Calu3 (cell line): ENCODE measurements around the gene GCNA. TPM values are rescaled to one million over a fixed set of nuclear protein-coding genes. Genes with fewer than 3 reads are reported as not detected.

Source experiments
- BruUV-seq: library from RNA; stranded (reverse); fragments of 400-500 nt; replicated peaks from 2 replicates; lab custom pipeline; 2021; lab: Mats Ljungman, UMichigan
- CTCF ChIA-PET: fragments of 300-600 bp; sonication (Branson Sonifier 250); formaldehyde crosslinking; loops from one replicate; lab custom pipeline; 2022; ENCODE audit warnings: antibody characterized with exemption; lab: Charles Lee
- DNase-seq: peaks from one replicate; pipeline ENCODE4 v3.0.0; 2022
- H3K27ac Mint-ChIP-seq: one replicate; pipeline ENCODE4 v1.8.0; 2022; ENCODE audit warnings: mixed read lengths; ENCODE audit not compliant: unreplicated experiment
- H3K27me3 Mint-ChIP-seq: one replicate; pipeline ENCODE4 v1.8.0; 2022; ENCODE audit warnings: mixed read lengths; ENCODE audit not compliant: unreplicated experiment
- H3K36me3 Mint-ChIP-seq: one replicate; pipeline ENCODE4 v1.8.0; 2022; ENCODE audit warnings: mild to moderate bottlenecking, moderate library complexity, mixed read lengths; ENCODE audit not compliant: insufficient read depth, unreplicated experiment
- H3K4me1 Mint-ChIP-seq: one replicate; pipeline ENCODE4 v1.8.0; 2022; ENCODE audit warnings: mild to moderate bottlenecking, low read depth, mixed read lengths; ENCODE audit not compliant: unreplicated experiment
- H3K4me3 Mint-ChIP-seq: one replicate; pipeline ENCODE4 v1.8.0; 2022; ENCODE audit warnings: mild to moderate bottlenecking, low read depth, moderate library complexity, mixed read lengths; ENCODE audit not compliant: unreplicated experiment
- H3K9me3 Mint-ChIP-seq: one replicate; pipeline ENCODE4 v1.8.0; 2022; ENCODE audit warnings: low read depth, mixed read lengths; ENCODE audit not compliant: unreplicated experiment
- intact Hi-C: fragments of 100-400 bp; cut with micrococcal nuclease; formaldehyde crosslinking; loops from one replicate; pipeline ENCODE4 v1.10.0; 2022; ENCODE audit not compliant: unreplicated experiment
- total RNA-seq: library from RNA; stranded (reverse); gene quantifications from 2 replicates; pipeline ENCODE4 v1.2.3, GENCODE V29; 2022
- TF ChIP-seq, protein P1 (sequence below): fragments of 200-600 bp; IDR thresholded peaks from one replicate; pipeline ENCODE4 v1.8.0; 2022; ENCODE audit warnings: antibody characterized with exemption; ENCODE audit not compliant: unreplicated experiment

The GCNA gene
- total RNA-seq, 1 experiment from 2014 or later, result 8.1 TPM

GRCh38 chrX:71533516-71533850 lies 44.8 kb upstream of the GCNA start:
- peaks cover 19% of the 10 kb centered on the region for H3K4me1 Mint-ChIP-seq
- H3K9me3 Mint-ChIP-seq, result no peaks in the 10 kb centered on the region
- H3K27me3 Mint-ChIP-seq, result no peaks in the 10 kb centered on the region
- BruUV-seq, result no TSS peak
- CTCF ChIA-PET, result interaction anchor here (0.6 to 2.5 kb wide), 2 partner anchors 10 to 434 kb away, joined by 3 to 13 read pairs; no protein-coding TSS in a partner anchor
- H3K36me3 Mint-ChIP-seq, result peaks cover 59% of the 10 kb centered on the region
- peak overlapping the region; percentile 98 for H3K27ac Mint-ChIP-seq
- no peak for DNase-seq
- intact Hi-C loops, result loop anchor here (5.0 to 10.0 kb wide), 2 partner anchors 41 to 89 kb away; no protein-coding TSS in a partner anchor
- peak overlapping the region; percentile 94 for H3K4me3 Mint-ChIP-seq
- TF ChIP-seq, protein P1, sequence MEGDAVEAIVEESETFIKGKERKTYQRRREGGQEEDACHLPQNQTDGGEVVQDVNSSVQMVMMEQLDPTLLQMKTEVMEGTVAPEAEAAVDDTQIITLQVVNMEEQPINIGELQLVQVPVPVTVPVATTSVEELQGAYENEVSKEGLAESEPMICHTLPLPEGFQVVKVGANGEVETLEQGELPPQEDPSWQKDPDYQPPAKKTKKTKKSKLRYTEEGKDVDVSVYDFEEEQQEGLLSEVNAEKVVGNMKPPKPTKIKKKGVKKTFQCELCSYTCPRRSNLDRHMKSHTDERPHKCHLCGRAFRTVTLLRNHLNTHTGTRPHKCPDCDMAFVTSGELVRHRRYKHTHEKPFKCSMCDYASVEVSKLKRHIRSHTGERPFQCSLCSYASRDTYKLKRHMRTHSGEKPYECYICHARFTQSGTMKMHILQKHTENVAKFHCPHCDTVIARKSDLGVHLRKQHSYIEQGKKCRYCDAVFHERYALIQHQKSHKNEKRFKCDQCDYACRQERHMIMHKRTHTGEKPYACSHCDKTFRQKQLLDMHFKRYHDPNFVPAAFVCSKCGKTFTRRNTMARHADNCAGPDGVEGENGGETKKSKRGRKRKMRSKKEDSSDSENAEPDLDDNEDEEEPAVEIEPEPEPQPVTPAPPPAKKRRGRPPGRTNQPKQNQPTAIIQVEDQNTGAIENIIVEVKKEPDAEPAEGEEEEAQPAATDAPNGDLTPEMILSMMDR, result no peak

DNA sequence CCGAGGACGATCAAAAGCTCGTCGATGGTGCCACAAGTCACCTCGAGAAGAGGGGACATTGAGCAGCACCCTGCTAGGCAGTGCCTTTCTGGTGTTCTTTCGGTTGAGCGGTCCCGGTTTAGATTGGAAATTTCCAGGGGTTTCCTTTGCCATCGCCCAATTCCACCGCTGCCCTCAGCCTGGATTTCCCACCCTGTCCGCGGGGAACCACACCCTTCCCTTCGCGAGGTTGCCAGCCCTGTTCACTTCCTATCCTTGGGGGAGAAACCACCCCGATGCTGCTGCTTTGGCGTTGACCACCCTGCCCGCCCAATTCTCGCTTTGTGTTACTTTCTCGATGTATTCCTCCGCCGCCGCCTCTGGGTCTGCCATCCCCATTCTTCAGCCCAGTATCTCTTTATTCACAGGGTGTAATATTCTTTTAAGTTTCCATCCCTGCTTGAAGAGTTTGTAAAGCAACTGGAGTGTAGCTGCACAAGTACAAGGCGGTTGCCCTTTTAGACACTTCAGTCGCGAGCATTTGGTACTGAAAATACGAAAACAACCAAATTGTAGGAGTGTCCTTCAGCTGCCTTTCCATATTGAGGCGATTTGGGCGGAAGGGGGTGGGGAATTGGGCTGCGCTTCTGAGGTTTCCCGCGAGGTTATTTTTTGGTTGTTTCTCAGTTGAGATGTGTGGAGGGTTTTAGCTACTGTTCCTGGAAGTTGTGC lies 44.2 kb upstream of the GCNA start:
- peak; percentile 29 for DNase-seq
- peaks cover 61% of the 10 kb centered on the region for H3K36me3 Mint-ChIP-seq
- CTCF ChIA-PET, result interaction anchor here (0.6 to 2.5 kb wide), 2 partner anchors 10 to 434 kb away, joined by 3 to 13 read pairs; no protein-coding TSS in a partner anchor
- no peaks in the 10 kb centered on the region for H3K27me3 Mint-ChIP-seq
- peaks cover 19% of the 10 kb centered on the region for H3K4me1 Mint-ChIP-seq
- peak overlapping the region; percentile 98 for H3K27ac Mint-ChIP-seq
- BruUV-seq, result no TSS peak
- intact Hi-C loops, result loop anchor here (5.0 to 10.0 kb wide), 2 partner anchors 42 to 89 kb away; no protein-coding TSS in a partner anchor
- no peaks in the 10 kb centered on the region for H3K9me3 Mint-ChIP-seq
- peak overlapping the region; percentile 94 for H3K4me3 Mint-ChIP-seq
- TF ChIP-seq, protein P1, result no peak

GRCh38 chrX:71534773-71535544 lies 43.3 kb upstream of the GCNA start:
- intact Hi-C loops, result loop anchor here (5.0 to 10.0 kb wide), 2 partner anchors 43 to 90 kb away; no protein-coding TSS in a partner anchor
- H3K9me3 Mint-ChIP-seq, result no peaks in the 10 kb centered on the region
- peaks cover 19% of the 10 kb centered on the region for H3K4me1 Mint-ChIP-seq
- H3K36me3 Mint-ChIP-seq, result peaks cover 70% of the 10 kb centered on the region
- TSS peak; percentile 35 for BruUV-seq
- no peaks in the 10 kb centered on the region for H3K27me3 Mint-ChIP-seq
- no peak for DNase-seq
- H3K27ac Mint-ChIP-seq, result peak overlapping the region; percentile 98
- TF ChIP-seq, protein P1, result no peak
- peak overlapping the region; percentile 94 for H3K4me3 Mint-ChIP-seq
- CTCF ChIA-PET, result interaction anchor here (2.5 kb wide), 1 partner anchor 9 kb away, joined by 13 read pairs; no protein-coding TSS in a partner anchor

DNA sequence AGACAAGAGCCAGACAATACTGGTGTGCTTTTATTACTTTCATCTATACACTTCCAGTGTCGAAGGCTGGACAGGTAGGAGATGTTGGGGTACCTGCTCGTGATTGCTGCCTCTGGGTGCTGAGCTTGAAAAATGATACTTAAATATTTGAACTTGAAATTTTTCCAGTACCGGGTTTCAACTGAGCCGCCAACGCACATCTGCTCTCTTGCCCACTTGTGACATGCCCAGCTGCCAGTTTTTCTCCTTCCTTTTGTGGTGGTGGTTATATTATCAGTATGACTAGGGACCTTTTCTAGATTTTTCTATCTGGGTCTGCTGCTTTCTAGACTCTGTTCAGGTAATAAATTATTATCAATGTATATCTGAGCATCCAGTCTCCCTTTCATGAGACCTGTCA lies 42.0 kb upstream of the GCNA start:
- CTCF ChIA-PET, result no interaction called here
- intact Hi-C loops, result loop anchor here (10.0 kb wide), 1 partner anchor 91 kb away; no protein-coding TSS in a partner anchor
- no peak for DNase-seq
- H3K27ac Mint-ChIP-seq, result no peak overlapping the region
- H3K36me3 Mint-ChIP-seq, result peaks cover 79% of the 10 kb centered on the region
- no TSS peak for BruUV-seq
- H3K4me1 Mint-ChIP-seq, result peaks cover 24% of the 10 kb centered on the region
- TF ChIP-seq, protein P1, result no peak
- no peaks in the 10 kb centered on the region for H3K9me3 Mint-ChIP-seq
- peak overlapping the region; percentile 94 for H3K4me3 Mint-ChIP-seq
- no peaks in the 10 kb centered on the region for H3K27me3 Mint-ChIP-seq
